Measurements from ENCODE around the gene RAB5A. TPM values are rescaled to one million over a fixed set of nuclear protein-coding genes. Genes with fewer than 3 reads are reported as not detected.
"Not testable (repeated sequence)": the region's sequence is repeated elsewhere in the genome, so short reads cannot be mapped to it uniquely, and the experiment has no call there.

Gene RAB5A
- polyA plus RNA-seq, 1 donor from 2014 or later: 29.7 TPM

DNA sequence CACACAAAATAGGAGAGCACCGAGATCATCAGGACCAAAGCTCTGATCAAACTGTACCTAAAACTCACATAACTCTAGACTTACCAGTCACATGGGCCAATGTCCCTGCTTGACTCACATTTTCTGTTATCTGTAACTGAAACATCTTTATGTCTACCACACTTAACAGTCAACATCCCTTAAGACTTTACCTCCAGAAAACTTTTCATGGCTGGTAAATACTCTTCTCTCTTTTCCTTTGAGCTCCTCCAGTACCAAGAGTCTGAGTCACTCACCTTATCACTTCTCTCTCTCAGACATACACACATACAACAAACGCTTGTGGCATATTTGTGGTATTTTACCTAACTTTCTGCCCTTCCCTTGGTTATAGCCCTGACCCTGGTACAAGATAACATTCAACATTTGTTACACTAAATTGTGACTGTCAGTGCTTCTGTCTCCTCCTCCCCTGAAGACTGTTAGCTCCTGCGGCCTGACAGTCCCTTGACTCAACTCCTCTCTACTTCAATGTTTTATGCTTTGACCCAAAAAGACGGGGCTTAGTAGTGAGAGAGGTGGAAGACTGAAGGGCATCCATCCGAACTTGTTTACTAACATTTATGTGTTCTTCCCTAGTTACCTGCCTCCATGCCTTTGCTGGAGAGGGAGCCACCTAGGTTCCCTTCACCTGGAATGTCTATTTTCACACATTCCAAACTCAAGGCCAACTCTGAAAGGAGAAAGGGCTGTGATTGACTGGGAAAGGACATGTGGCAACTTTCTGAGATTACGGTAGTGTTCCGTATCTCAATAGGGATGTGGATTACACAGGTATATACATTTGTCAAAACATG lies 9.2 kb upstream of the RAB5A start:
- H3K4me3 Mint-ChIP-seq: no peak overlapping the region
- H3K9me3 Mint-ChIP-seq: peaks cover 0 to 4% (median 1%) of the 10 kb centered on the region in 3 donors
- H3K27ac Mint-ChIP-seq: no peak overlapping the region
- peaks cover 0 to 2% (median 0%) of the 10 kb centered on the region in 3 donors for H3K4me1 Mint-ChIP-seq
- H3K36me3 Mint-ChIP-seq: peaks cover 2% of the 10 kb centered on the region
- no peaks in the 10 kb centered on the region for H3K27me3 Mint-ChIP-seq

DNA sequence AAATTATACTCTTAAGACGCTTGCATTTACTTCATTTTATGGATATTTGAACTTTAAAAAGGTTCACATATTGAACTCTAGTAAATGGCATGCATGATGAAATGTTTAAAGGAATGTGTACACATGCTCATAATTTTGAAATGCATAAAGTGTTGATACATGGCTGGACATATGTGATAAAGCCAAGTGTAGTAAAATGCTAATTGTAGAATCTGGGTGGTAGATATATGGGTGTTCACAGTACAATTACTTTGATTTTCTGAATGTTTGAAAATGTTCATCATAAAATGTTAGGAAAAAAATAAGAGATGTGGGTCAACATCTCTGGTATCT lies 8.6 kb upstream of the RAB5A start:
- H3K27me3 Mint-ChIP-seq: no peaks in the 10 kb centered on the region
- peak overlapping the region in 1 of 4 donors; percentile 24 for H3K4me3 Mint-ChIP-seq
- H3K9me3 Mint-ChIP-seq: peaks cover 0 to 4% (median 1%) of the 10 kb centered on the region in 3 donors
- H3K36me3 Mint-ChIP-seq: no peaks in the 10 kb centered on the region
- no peak overlapping the region for H3K27ac Mint-ChIP-seq
- no peaks in the 10 kb centered on the region for H3K4me1 Mint-ChIP-seq

DNA sequence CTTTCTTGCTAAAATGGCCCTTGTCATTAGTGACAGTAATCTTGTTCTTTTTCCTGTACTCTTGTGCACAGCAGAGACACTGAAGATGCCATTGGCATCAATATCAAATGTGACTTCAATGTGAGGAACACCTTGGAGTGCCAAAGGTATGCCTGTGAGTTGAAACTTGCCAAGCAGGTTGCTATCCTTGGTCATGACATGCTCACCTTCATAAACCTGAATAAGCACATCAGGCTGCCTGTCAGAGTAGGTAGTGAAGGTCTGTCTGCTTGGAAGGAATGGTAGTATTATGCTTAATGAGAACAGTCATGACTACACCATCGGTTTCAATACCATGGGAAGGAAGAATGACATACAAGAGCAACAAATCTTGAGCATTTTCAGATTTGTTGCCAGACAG lies 6.3 kb upstream of the RAB5A start:
- Mint-ChIP-seq H3K9me3 (peaks cover 0 to 4% (median 1%) of the 10 kb centered on the region in 3 donors), H3K4me1 (peaks cover 0 to 4% (median 4%) of the 10 kb centered on the region in 3 donors), H3K36me3 (no peaks in the 10 kb centered on the region), H3K4me3 (no peak overlapping the region), H3K27me3 (no peaks in the 10 kb centered on the region), H3K27ac (no peak overlapping the region)

DNA sequence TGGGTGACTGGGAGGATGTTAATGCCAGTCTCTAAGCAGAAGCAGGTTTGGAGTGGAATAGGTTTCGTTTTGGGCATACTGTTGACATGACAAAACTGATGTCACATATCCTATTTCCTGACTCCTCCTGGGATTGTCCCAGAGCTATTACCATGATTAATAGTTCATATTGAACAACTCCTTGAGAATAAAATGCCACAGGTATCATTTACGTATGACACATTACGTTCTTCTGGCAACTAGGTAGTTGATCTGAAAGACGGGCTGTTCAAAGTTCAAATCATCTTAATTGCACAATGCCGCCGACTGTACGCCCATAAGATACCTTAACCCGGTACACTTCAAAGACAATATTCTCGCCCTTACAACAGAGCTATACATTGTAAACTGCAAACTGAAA lies 1.4 kb upstream of the RAB5A start:
- Mint-ChIP-seq H3K27me3 (no peaks in the 10 kb centered on the region), H3K4me3 (peak overlapping the region; percentile 82 to 98 (median 91)), H3K36me3 (no peaks in the 10 kb centered on the region), H3K27ac (peak overlapping the region; percentile 82 to 99 (median 98)), H3K4me1 (peaks cover 19 to 27% (median 20%) of the 10 kb centered on the region in 3 donors), H3K9me3 (no peaks in the 10 kb centered on the region)

DNA sequence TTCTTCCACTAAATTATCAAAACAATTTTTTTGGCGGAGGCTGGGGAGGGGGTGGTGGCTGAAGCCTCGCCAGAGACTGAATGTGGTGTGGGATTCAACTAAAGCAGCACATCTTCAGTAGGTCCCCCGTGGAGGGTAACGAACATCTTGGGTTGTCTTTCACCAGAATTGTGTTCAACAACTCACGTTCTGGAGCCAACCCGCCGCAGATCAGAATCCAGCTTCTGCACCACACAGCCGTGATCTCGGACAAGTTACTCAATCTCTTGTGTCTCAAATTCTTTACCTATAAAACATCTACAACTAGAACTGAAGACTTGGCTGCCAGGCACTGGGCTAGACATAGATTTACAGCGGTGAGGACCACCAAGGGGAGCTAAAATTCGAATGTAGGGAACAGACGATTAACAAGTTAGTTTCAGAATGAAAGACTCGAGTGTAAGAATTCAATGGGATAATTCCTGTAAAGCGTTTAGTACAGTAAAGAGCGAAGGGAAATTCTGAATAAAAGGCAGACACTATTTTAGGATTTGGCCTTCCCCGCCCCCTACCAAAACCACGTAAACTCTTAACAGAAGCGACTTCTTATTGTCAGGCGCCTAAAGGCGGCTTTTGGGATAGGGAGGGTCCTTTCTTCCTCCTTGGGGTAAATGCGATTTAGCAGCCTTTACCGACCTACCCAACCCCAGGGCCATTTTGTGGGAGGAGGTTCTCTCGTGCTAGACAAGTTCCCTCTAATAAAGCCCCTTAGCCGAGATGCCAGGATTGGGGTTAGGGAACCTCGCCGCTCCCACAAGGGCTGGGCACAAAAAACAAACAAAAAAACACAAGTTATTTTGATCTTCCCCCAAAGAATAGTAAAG lies 697 bp upstream of the RAB5A start:
- Mint-ChIP-seq H3K9me3 (no peaks in the 10 kb centered on the region), H3K27me3 (no peaks in the 10 kb centered on the region), H3K36me3 (no peaks in the 10 kb centered on the region), H3K4me1 (peaks cover 19 to 30% (median 25%) of the 10 kb centered on the region in 3 donors), H3K27ac (peak overlapping the region; percentile 82 to 99 (median 98)), H3K4me3 (peak overlapping the region; percentile 86 to 99 (median 97))

DNA sequence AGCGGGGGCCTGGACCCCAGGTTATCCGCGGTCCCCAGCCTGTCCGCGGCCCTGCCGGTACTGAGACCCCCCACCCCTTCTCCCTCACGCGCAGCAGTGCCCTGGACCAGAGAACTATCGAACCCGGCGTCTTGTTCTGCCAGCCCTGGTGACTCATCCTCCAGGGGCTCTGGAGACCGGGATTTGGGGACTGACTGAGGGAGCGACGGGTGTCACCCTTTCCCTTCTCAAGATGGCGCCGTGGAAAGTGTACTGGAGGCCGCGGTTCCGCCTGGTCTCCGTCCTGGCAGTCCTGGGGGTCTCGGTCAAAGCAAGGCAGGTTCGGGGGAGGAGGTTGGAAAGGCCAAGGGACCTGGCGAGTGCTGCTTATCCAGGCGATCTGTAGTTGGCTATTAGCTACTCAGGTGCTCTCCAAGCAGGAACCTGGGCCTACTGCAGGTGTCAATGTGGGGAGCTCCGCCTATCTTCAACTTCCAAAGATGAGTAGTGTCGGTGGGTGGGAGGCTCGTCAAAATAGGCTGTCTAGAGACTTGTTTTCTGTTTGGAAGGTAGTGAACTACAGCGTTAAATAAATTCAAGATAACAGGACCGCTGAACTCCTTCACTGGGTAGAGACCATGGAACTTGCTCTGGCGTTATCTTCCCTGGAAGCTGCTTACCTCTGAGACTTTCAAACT lies 790 bp downstream of the RAB5A start:
- H3K27me3 Mint-ChIP-seq: no peaks in the 10 kb centered on the region
- H3K4me1 Mint-ChIP-seq: peaks cover 19 to 36% (median 25%) of the 10 kb centered on the region in 3 donors
- no peaks in the 10 kb centered on the region for H3K9me3 Mint-ChIP-seq
- peak overlapping the region; percentile 86 to 99 (median 97) for H3K4me3 Mint-ChIP-seq
- H3K27ac Mint-ChIP-seq: peak overlapping the region; percentile 82 to 99 (median 98)
- H3K36me3 Mint-ChIP-seq: no peaks in the 10 kb centered on the region

DNA sequence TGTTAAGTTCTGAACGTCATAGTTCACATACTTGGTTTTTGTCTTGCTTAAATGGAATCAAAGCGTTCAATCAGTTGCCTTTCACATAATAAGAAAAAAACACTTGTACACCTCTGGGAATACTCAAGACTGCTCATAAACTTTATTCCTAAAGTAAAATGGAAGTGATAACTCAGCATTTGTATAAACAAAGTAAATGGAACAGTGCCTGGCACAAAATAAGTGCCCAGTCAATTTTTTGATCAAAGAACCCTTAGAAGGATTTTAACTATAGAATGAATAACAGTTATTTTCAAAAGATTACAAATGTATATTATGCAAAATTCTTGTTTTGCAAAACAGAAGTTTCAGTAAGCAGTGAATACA lies 1.3 kb downstream of the RAB5A start:
- peak overlapping the region; percentile 82 to 99 (median 98) for H3K27ac Mint-ChIP-seq
- H3K4me3 Mint-ChIP-seq: peak overlapping the region; percentile 86 to 99 (median 97)
- H3K27me3 Mint-ChIP-seq: no peaks in the 10 kb centered on the region
- no peaks in the 10 kb centered on the region for H3K36me3 Mint-ChIP-seq
- no peaks in the 10 kb centered on the region for H3K9me3 Mint-ChIP-seq
- H3K4me1 Mint-ChIP-seq: peaks cover 19 to 36% (median 25%) of the 10 kb centered on the region in 3 donors

DNA sequence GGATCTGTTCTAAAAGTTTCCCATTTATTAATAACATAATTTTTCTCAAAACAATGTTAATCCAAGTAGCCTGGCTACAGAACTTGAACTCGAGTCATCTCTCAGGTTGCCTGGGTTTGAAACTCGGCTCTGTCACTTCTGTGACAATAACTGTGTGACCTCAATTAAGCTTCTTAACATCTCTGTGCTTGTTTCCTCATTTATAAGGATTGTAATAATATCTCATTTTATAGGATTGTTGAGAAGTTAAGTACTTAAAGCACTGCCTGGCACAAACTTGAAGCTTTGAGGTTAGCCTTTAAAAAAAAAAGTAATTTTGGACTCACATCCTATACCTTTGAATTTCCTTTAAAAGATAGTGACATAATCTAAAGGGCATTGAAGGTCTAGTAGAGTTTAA lies 3.4 kb downstream of the RAB5A start:
- H3K27me3 Mint-ChIP-seq: no peaks in the 10 kb centered on the region
- no peaks in the 10 kb centered on the region for H3K9me3 Mint-ChIP-seq
- H3K36me3 Mint-ChIP-seq: peaks cover 1% of the 10 kb centered on the region
- H3K27ac Mint-ChIP-seq: no peak overlapping the region
- peaks cover 19 to 38% (median 33%) of the 10 kb centered on the region in 3 donors for H3K4me1 Mint-ChIP-seq
- no peak overlapping the region for H3K4me3 Mint-ChIP-seq

DNA sequence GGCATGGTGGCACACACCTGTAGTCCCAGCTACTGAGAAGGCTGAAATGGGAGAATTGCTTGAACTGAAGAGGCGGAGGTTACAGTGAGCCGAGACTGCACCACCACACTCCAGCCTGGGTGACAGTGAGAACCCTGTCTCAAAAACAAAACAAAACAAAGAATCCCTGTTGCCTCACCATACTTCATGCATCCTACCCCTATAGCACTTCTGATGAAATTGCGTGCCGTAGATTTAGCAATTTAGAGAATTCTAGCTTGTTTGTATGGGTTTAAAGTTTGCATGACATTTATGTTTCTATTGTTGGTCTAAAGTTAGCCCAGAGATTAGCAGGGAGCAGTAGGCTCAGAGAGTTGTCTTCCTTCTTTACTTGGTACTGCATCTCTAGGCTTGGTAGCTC lies 7.8 kb downstream of the RAB5A start:
- peaks cover 2 to 22% (median 21%) of the 10 kb centered on the region in 3 donors for H3K4me1 Mint-ChIP-seq
- no peaks in the 10 kb centered on the region for H3K27me3 Mint-ChIP-seq
- H3K9me3 Mint-ChIP-seq: no peaks in the 10 kb centered on the region
- H3K36me3 Mint-ChIP-seq: peaks cover 1% of the 10 kb centered on the region
- no peak overlapping the region for H3K4me3 Mint-ChIP-seq
- no peak overlapping the region for H3K27ac Mint-ChIP-seq

DNA sequence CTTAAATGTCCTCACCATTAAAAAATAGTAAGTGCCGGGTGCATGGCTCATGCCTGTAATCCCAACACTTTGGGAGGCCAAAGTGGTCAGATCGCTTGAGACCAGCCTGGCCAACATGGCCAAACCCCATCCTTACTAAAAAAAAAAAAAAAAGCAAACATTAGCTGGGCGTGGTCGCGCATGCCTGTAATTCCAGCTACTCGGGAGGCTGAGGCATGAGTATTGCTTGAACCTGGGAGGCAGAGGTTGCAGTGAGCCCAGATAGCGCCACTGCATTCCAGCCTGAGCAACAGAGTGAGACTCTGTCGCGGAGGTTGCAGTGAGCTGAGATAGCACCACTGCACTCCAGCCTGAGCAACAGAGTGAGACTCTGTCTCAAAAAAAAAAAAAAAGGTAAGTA lies 10.5 kb downstream of the RAB5A start:
- not testable (repeated sequence) for H3K9me3 Mint-ChIP-seq, H3K4me3 Mint-ChIP-seq, H3K27ac Mint-ChIP-seq, H3K36me3 Mint-ChIP-seq, H3K27me3 Mint-ChIP-seq
- peaks cover 26 to 31% (median 27%) of the 10 kb centered on the region in 3 donors for H3K4me1 Mint-ChIP-seq

DNA sequence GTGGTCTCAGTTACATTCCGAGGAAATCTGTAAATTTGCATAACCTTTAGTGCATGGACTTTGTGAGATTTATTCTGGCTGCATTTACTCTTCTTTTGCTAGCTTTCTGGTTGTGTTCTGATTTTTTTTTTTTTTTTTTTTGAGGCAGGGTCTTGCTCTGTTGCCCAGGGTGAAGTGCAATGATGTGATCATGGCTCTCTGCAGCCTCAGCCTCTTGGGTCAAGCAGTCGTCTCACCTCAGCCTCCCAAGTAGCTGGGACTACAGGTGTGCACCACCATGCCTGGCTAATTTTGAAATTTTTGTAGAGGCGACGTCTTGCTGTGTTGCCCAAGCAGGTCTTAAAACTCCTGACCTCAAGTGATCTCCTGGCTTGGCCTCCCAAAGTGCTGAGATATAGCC lies 12.6 kb downstream of the RAB5A start:
- no peak overlapping the region for H3K4me3 Mint-ChIP-seq
- no peak overlapping the region for H3K27ac Mint-ChIP-seq
- H3K36me3 Mint-ChIP-seq: peaks cover 4% of the 10 kb centered on the region
- no peaks in the 10 kb centered on the region for H3K9me3 Mint-ChIP-seq
- H3K4me1 Mint-ChIP-seq: peaks cover 28 to 39% (median 39%) of the 10 kb centered on the region in 3 donors
- H3K27me3 Mint-ChIP-seq: no peaks in the 10 kb centered on the region

DNA sequence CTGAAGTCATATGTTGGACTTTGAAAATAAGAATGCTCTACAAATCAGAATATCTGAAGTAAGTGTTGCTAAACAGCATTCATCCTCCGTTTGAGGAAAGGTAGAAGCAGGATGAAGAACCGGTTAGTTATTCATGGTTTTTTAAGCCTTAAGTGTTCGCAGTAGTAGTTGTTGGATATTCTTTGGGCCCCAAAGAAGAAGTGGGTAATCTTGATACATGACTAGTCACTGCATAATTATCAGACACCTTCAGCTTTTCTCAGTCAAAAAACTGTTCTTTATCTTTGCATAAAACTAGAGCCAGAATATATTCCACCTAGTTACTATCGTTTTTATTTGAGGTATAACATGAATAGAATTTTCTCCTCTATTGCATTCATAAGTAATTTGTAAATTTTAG lies 13.8 kb downstream of the RAB5A start:
- no peaks in the 10 kb centered on the region for H3K27me3 Mint-ChIP-seq
- H3K9me3 Mint-ChIP-seq: no peaks in the 10 kb centered on the region
- peaks cover 5% of the 10 kb centered on the region for H3K36me3 Mint-ChIP-seq
- H3K4me1 Mint-ChIP-seq: peaks cover 23 to 39% (median 35%) of the 10 kb centered on the region in 3 donors
- H3K27ac Mint-ChIP-seq: no peak overlapping the region
- no peak overlapping the region for H3K4me3 Mint-ChIP-seq

DNA sequence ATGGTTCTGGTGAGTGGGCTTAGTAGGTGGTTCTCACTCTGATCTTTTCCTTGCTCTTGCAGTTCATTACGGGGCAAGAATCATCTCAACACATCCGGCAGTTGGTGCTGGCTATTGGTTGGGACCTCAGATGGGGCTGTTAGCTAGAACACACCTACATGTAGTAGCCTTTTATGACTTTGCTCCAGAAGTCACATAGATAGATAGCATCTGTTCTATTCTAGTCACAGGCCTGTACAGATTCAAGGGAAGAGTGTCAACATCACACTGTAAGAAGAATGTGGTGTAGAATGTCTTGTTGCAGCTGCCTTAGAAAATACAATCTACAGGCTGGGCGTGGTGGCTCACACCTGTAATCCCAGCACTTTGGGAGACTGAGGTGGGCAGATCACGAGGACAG lies 15.1 kb downstream of the RAB5A start:
- H3K4me3 Mint-ChIP-seq: no peak overlapping the region

DNA sequence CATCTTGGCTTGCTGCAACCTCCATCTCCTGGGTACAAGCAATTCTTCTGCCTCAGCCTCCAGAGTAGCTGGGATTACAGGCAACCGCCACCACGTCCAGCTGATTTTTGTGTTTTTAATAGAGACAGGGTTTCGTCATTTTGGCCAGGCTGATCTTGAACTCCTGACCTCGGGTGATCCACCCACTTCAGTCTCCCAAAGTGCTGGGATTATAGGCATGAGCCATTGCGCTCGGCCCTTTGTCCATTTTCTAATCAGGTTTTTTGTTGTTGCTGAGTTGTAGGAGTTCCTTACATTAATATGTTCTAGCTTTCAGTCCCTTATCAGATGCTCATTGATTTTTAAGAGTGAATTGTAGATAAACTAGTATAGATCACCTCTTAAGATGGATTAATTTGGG lies 20.3 kb downstream of the RAB5A start:
- H3K9me3 Mint-ChIP-seq: no peaks in the 10 kb centered on the region
- no peaks in the 10 kb centered on the region for H3K27me3 Mint-ChIP-seq
- H3K4me1 Mint-ChIP-seq: peaks cover 17 to 39% (median 25%) of the 10 kb centered on the region in 3 donors
- no peak overlapping the region for H3K27ac Mint-ChIP-seq
- no peak overlapping the region for H3K4me3 Mint-ChIP-seq
- peaks cover 7% of the 10 kb centered on the region for H3K36me3 Mint-ChIP-seq

More for the DNA sequence above, 15.1 kb downstream of the RAB5A start:
- Mint-ChIP-seq H3K27me3 (no peaks in the 10 kb centered on the region), H3K4me1 (peaks cover 27 to 45% (median 38%) of the 10 kb centered on the region in 3 donors), H3K27ac (peak overlapping the region in 1 of 3 donors; percentile 35), H3K36me3 (peaks cover 5% of the 10 kb centered on the region), H3K9me3 (no peaks in the 10 kb centered on the region)

DNA sequence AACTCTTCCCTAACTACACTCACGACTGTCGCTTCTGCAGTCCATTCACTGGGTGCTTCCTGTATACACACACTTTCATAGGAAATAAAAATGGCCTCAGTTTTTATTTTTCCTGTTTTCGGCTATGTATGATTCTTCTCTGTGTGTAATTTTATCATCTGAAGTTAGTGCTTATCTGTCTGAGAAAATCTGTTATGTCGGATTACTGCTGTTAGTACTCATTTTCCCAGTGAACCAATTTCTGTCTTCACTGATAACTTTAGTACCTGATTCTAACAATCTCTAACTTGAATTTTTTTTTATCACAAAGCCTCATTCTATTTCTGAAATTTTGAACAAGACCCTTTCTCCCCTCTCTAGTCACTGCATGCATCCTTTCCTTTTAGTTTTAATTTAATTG lies 20.9 kb downstream of the RAB5A start:
- Mint-ChIP-seq H3K27me3 (no peaks in the 10 kb centered on the region), H3K4me1 (peaks cover 13 to 42% (median 25%) of the 10 kb centered on the region in 3 donors), H3K9me3 (no peaks in the 10 kb centered on the region), H3K27ac (no peak overlapping the region), H3K4me3 (no peak overlapping the region), H3K36me3 (peaks cover 7% of the 10 kb centered on the region)

Data from IgD-negative memory B cell (primary cell).